ENCODE data around the gene IQSEC1. TPM values are rescaled to one million over a fixed set of nuclear protein-coding genes. Genes with fewer than 3 reads are reported as not detected.
A peak's percentile ranks its signal among the peaks of the same experiment; 100 is the strongest.

IQSEC1 gene
- polyA plus RNA-seq, 3 donors: 17.7 to 61.7 (median 30.3) TPM

- no peaks in the 10 kb centered on the region for H3K27me3 ChIP-seq (ENCODE audit: control insufficient read depth in 2 of 2, insufficient read depth in 2 of 2, low read length in 2 of 2)
- Mint-ChIP-seq H3K27ac (no peak overlapping the region), H3K4me1 (peaks cover 31% of the 10 kb centered on the region), H3K9me3 (peaks cover 0 to 3% (median 0%) of the 10 kb centered on the region in 7 donors), H3K36me3 (peaks cover 0 to 1% of the 10 kb centered on the region in 2 donors), H3K4me3 (no peak overlapping the region), H3K27me3 (ENCODE audit: low read depth in 3 of 3) (peaks cover 2 to 16% (median 7%) of the 10 kb centered on the region in 3 donors)
- 90% methylated on average over 13 of the region's 20 CpGs for WGBS (ENCODE audit: insufficient coverage)
- no peak overlapping the region for H3K9ac ChIP-seq (ENCODE audit: insufficient read depth, low read length, poor library complexity, severe bottlenecking)
- no peak for TF ChIP-seq CTCF (IDR thresholded peaks at IDR 0.05)
- peaks cover 17 to 29% of the 10 kb centered on the region in 2 donors for H3K4me1 ChIP-seq (ENCODE audit: control insufficient read depth in 1 of 2, insufficient read depth in 2 of 2, low read length in 2 of 2)
- DNase-seq: no peak
- H3K79me2 ChIP-seq (ENCODE audit: insufficient read depth, low read length): no peaks in the 10 kb centered on the region
- no peaks in the 10 kb centered on the region for H4K20me1 ChIP-seq (ENCODE audit: insufficient read depth, low read length)
- intact Hi-C loops (cut with micrococcal nuclease): no loop called here
- no peaks in the 10 kb centered on the region for H3K9me3 ChIP-seq (replicated peaks in 1 of 2; ENCODE audit: control insufficient read depth in 1 of 2, insufficient read depth in 1 of 2, low read length in 2 of 2)
- no peak overlapping the region for H3K27ac ChIP-seq (ENCODE audit: low read depth in 1 of 2, low read length in 2 of 2)
- no peak overlapping the region for H2AFZ ChIP-seq (ENCODE audit: insufficient read depth, low read depth, low read length, poor library complexity, severe bottlenecking)
- no peaks in the 10 kb centered on the region for H3K36me3 ChIP-seq (replicated peaks in 1 of 2; ENCODE audit: control insufficient read depth in 1 of 2, insufficient read depth in 2 of 2, low read length in 2 of 2)
- H3K4me3 ChIP-seq (replicated peaks in 1 of 3; ENCODE audit: low read depth in 2 of 3, low read length in 3 of 3): no peak overlapping the region
- no peak overlapping the region for H3K4me2 ChIP-seq (replicated peaks; ENCODE audit: extremely low read depth, low read length, poor library complexity, severe bottlenecking)
These were observed 50.6 kb downstream of the IQSEC1 start for GRCh38 chr3:13022348-13023234.

- intact Hi-C loops (cut with micrococcal nuclease): no loop called here
- Mint-ChIP-seq H3K27me3 (ENCODE audit: low read depth in 3 of 3) (peaks cover 2 to 13% (median 5%) of the 10 kb centered on the region in 3 donors), H3K4me3 (peak overlapping the region in 1 of 2 donors; percentile 56), H3K27ac (peak overlapping the region in 3 of 7 donors; percentile 38 to 48 (median 42)), H3K9me3 (peaks cover 0 to 3% (median 0%) of the 10 kb centered on the region in 7 donors), H3K4me1 (peaks cover 42% of the 10 kb centered on the region), H3K36me3 (peaks cover 0 to 9% of the 10 kb centered on the region in 2 donors)
- no peak for DNase-seq
- H3K36me3 ChIP-seq (replicated peaks in 1 of 2; ENCODE audit: control insufficient read depth in 1 of 2, insufficient read depth in 2 of 2, low read length in 2 of 2): no peaks in the 10 kb centered on the region
- H3K4me3 ChIP-seq (replicated peaks in 1 of 3; ENCODE audit: low read depth in 2 of 3, low read length in 3 of 3): no peak overlapping the region
- no peaks in the 10 kb centered on the region for H3K9me3 ChIP-seq (replicated peaks in 1 of 2; ENCODE audit: control insufficient read depth in 1 of 2, insufficient read depth in 1 of 2, low read length in 2 of 2)
- no peak overlapping the region for H3K9ac ChIP-seq (ENCODE audit: insufficient read depth, low read length, poor library complexity, severe bottlenecking)
- H3K79me2 ChIP-seq (ENCODE audit: insufficient read depth, low read length): no peaks in the 10 kb centered on the region
- H3K27ac ChIP-seq (ENCODE audit: low read depth in 1 of 2, low read length in 2 of 2): no peak overlapping the region
- H2AFZ ChIP-seq (ENCODE audit: insufficient read depth, low read depth, low read length, poor library complexity, severe bottlenecking): no peak overlapping the region
- H3K27me3 ChIP-seq (ENCODE audit: control insufficient read depth in 2 of 2, insufficient read depth in 2 of 2, low read length in 2 of 2): no peaks in the 10 kb centered on the region
- H4K20me1 ChIP-seq (ENCODE audit: insufficient read depth, low read length): no peaks in the 10 kb centered on the region
- 84% methylated on average over 28 of the region's 32 CpGs for WGBS (ENCODE audit: insufficient coverage)
- TF ChIP-seq CTCF (IDR thresholded peaks at IDR 0.05): no peak
- peaks cover 28 to 40% of the 10 kb centered on the region in 2 donors for H3K4me1 ChIP-seq (ENCODE audit: control insufficient read depth in 1 of 2, insufficient read depth in 2 of 2, low read length in 2 of 2)
- H3K4me2 ChIP-seq (replicated peaks; ENCODE audit: extremely low read depth, low read length, poor library complexity, severe bottlenecking): no peak overlapping the region
These were observed 51.8 kb downstream of the IQSEC1 start for GRCh38 chr3:13021141-13022114.
